ENCODE data around the gene TGFBR3. TPM values are rescaled to one million over a fixed set of nuclear protein-coding genes. Genes with fewer than 3 reads are reported as not detected.
"Not testable (repeated sequence)": the region's sequence is repeated elsewhere in the genome, so short reads cannot be mapped to it uniquely, and the experiment has no call there.

TGFBR3 gene
- total RNA-seq, 1 donor from 2014 or later, result 0.60 TPM

- H3K4me1 Mint-ChIP-seq, result no peaks in the 10 kb centered on the region
- H3K36me3 Mint-ChIP-seq (ENCODE audit: low read depth), result no peaks in the 10 kb centered on the region
- CTCF ChIA-PET, result no interaction called here
- no peaks in the 10 kb centered on the region for H3K9me3 Mint-ChIP-seq
- no peaks in the 10 kb centered on the region for H3K27me3 Mint-ChIP-seq
- POLR2A ChIA-PET, result no interaction called here
- intact Hi-C loops (cut with micrococcal nuclease), result no loop called here
- TF ChIP-seq CTCF (IDR thresholded peaks at IDR 0.05), result no peak
- DNase-seq, result no peak
- H3K27ac Mint-ChIP-seq, result no peak overlapping the region
- H3K4me3 Mint-ChIP-seq, result no peak overlapping the region
- no peak for ATAC-seq (ENCODE audit: low read depth)
Observed at GRCh38 chr1:91672601-91673161, 213.3 kb downstream of the TGFBR3 start.

GRCh38 chr1:91670781-91671180, 215.2 kb downstream of the TGFBR3 start:
- ATAC-seq (ENCODE audit: low read depth) (no peak), DNase-seq (no peak)
- CTCF ChIA-PET, result no interaction called here
- no peak overlapping the region for H3K27ac Mint-ChIP-seq
- intact Hi-C loops (cut with micrococcal nuclease), result no loop called here
- no peaks in the 10 kb centered on the region for H3K36me3 Mint-ChIP-seq (ENCODE audit: low read depth)
- peaks cover 2% of the 10 kb centered on the region for H3K27me3 Mint-ChIP-seq
- H3K4me3 Mint-ChIP-seq, result no peak overlapping the region
- no peak for TF ChIP-seq CTCF (IDR thresholded peaks at IDR 0.05)
- no peaks in the 10 kb centered on the region for H3K4me1 Mint-ChIP-seq
- H3K9me3 Mint-ChIP-seq, result no peaks in the 10 kb centered on the region
- POLR2A ChIA-PET, result no interaction called here

- ChIA-PET POLR2A (no interaction called here), CTCF (no interaction called here)
- no peak for TF ChIP-seq CTCF (IDR thresholded peaks at IDR 0.05)
- Mint-ChIP-seq H3K4me3 (no peak overlapping the region), H3K9me3 (no peaks in the 10 kb centered on the region), H3K36me3 (ENCODE audit: low read depth) (no peaks in the 10 kb centered on the region), H3K27me3 (peaks cover 2% of the 10 kb centered on the region), H3K27ac (no peak overlapping the region), H3K4me1 (no peaks in the 10 kb centered on the region)
- DNase-seq (no peak), ATAC-seq (ENCODE audit: low read depth) (no peak)
- intact Hi-C loops (cut with micrococcal nuclease), result no loop called here
Observed at GRCh38 chr1:91669584-91670350, 216.2 kb downstream of the TGFBR3 start.

- intact Hi-C loops (cut with micrococcal nuclease); CTCF ChIA-PET; POLR2A ChIA-PET; H3K4me1 Mint-ChIP-seq; DNase-seq; H3K36me3 Mint-ChIP-seq (ENCODE audit: low read depth); H3K9me3 Mint-ChIP-seq; H3K4me3 Mint-ChIP-seq; ATAC-seq (ENCODE audit: low read depth); H3K27ac Mint-ChIP-seq; H3K27me3 Mint-ChIP-seq: not testable (repeated sequence)
Observed at GRCh38 chr1:91666651-91667050, 219.3 kb downstream of the TGFBR3 start.

- H3K27me3 Mint-ChIP-seq, result peaks cover 3% of the 10 kb centered on the region
- intact Hi-C loops (cut with micrococcal nuclease), result no loop called here
- no peak for ATAC-seq (ENCODE audit: low read depth)
- H3K4me1 Mint-ChIP-seq, result no peaks in the 10 kb centered on the region
- H3K27ac Mint-ChIP-seq, result no peak overlapping the region
- CTCF ChIA-PET, result no interaction called here
- no peaks in the 10 kb centered on the region for H3K36me3 Mint-ChIP-seq (ENCODE audit: low read depth)
- peaks cover 15% of the 10 kb centered on the region for H3K9me3 Mint-ChIP-seq
- no peak for TF ChIP-seq CTCF (IDR thresholded peaks at IDR 0.05)
- no peak for DNase-seq
- POLR2A ChIA-PET, result no interaction called here
- no peak overlapping the region for H3K4me3 Mint-ChIP-seq
Observed at GRCh38 chr1:91661121-91661520, 224.8 kb downstream of the TGFBR3 start.

Measured in activated B cell treated with CpG ODN at 0.5 μM for 24 hours (primary cell).